Testis (tissue), 3 donors: Measurements from ENCODE around the gene TPRG1. TPM values are rescaled to one million over a fixed set of nuclear protein-coding genes. Genes with fewer than 3 reads are reported as not detected.

Source experiments
- DNase-seq: peaks from one replicate; pipeline ENCODE4 v3.0.0-alpha.2; 2019
- H3K27ac ChIP-seq, 2 donors: fragments of 200-600 bp; sonication (generic); one replicate each; pipeline ENCODE4 v1.5.1; 2019
- H3K27me3 ChIP-seq: fragments of 200-600 bp; sonication (generic); one replicate; pipeline ENCODE4 v1.5.1; 2019
- H3K36me3 ChIP-seq: fragments of 200-600 bp; sonication (generic); one replicate; pipeline ENCODE4 v1.5.1; 2017; ENCODE audit warnings: low read depth; ENCODE audit errors: missing control alignments
- H3K4me1 ChIP-seq: fragments of 200-600 bp; sonication (generic); one replicate; pipeline ENCODE4 v1.5.1; 2019
- H3K4me3 ChIP-seq, 2 donors: fragments of 200-600 bp; sonication (generic); one replicate each; pipeline ENCODE4 v1.5.1; 2017 to 2019
- H3K9me3 ChIP-seq: fragments of 200-600 bp; sonication (generic); one replicate; pipeline ENCODE4 v1.5.1; 2017
- POLR2A ChIP-seq: fragments of 450-650 bp; IDR thresholded peaks from one replicate; pipeline ENCODE4 v1.6.1; 2017; ENCODE audit warnings: antibody characterized with exemption, mild to moderate bottlenecking, moderate library complexity
- WGBS, 2 donors: methylation state at CpG; one replicate each; pipeline ENCODE4 v1.1.5; 2018; 5-methylcytosine and 5-hydroxymethylcytosine counted together
- intact Hi-C: fragments of 100-400 bp; cut with DNase I; formaldehyde crosslinking; loops from one replicate; pipeline ENCODE4 v1.15.1; 2023; ENCODE audit warnings: low total_unique reads
- polyA plus RNA-seq: library from polyadenylated mRNA; stranded (reverse); fragments of 350-450 nt; fragmentation: Illumina TruSeq; extraction: RNeasy Lipid Tissue Mini Kit (QIAGEN cat#74804); gene quantifications from one replicate; pipeline ENCODE4 v1.2.3, GENCODE V29; 2014; ENCODE audit warnings: low read depth, low replicate concordance; ENCODE audit not compliant: insufficient read depth
- total RNA-seq, 2 donors: library from RNA; depleted of rRNA; stranded (reverse); fragments of >200 nt; gene quantifications; one replicate each; pipeline ENCODE4 v1.2.3, GENCODE V29; 2016
- TF ChIP-seq, protein P1 (sequence below), 3 experiments: fragments of 450-650 bp in 2 of 3; fragments of 200-600 bp in 1 of 3; sonication (generic) in 1 of 3; IDR thresholded peaks; one replicate each; pipeline ENCODE4 v1.5.1; 2016 to 2019; ENCODE audit warnings: antibody characterized with exemption in 3 of 3, mild to moderate bottlenecking in 2 of 3, moderate library complexity in 1 of 3

The TPRG1 gene
- total and polyA plus RNA-seq, 3 donors from 2014 or later = 15.5 to 25.2 (median 15.9) TPM

DNA sequence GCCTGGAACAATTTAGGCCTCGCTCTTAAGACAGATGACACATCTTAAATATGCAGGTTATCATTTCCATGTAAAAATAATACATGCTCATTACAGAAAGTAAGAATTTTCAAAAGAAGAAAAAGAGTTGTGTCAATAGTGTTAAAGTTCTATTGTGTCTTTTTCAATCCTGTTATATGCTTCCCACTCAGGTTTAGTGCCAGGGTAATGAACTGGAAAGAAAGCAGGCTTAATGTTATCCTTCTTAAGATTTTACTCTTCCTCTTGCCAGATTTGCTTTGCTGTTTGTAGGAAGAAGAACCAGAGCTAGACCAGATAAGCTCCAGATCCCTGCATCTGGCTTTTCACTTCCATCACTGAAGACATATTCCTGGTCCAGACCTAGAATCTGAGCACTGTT lies 128.6 kb downstream of the TPRG1 start:
- no peaks in the 10 kb centered on the region for H3K36me3 ChIP-seq
- TF ChIP-seq POLR2A = no peak
- TF ChIP-seq, protein P1, sequence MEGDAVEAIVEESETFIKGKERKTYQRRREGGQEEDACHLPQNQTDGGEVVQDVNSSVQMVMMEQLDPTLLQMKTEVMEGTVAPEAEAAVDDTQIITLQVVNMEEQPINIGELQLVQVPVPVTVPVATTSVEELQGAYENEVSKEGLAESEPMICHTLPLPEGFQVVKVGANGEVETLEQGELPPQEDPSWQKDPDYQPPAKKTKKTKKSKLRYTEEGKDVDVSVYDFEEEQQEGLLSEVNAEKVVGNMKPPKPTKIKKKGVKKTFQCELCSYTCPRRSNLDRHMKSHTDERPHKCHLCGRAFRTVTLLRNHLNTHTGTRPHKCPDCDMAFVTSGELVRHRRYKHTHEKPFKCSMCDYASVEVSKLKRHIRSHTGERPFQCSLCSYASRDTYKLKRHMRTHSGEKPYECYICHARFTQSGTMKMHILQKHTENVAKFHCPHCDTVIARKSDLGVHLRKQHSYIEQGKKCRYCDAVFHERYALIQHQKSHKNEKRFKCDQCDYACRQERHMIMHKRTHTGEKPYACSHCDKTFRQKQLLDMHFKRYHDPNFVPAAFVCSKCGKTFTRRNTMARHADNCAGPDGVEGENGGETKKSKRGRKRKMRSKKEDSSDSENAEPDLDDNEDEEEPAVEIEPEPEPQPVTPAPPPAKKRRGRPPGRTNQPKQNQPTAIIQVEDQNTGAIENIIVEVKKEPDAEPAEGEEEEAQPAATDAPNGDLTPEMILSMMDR (IDR thresholded peaks at IDR 0.05) = no peak
- intact Hi-C loops = no loop called here
- H3K27me3 ChIP-seq = no peaks in the 10 kb centered on the region
- 93 to 100% methylated on average over 1 of the region's 1 CpG for WGBS, 2 donors
- no peak for DNase-seq
- no peaks in the 10 kb centered on the region for H3K9me3 ChIP-seq
- no peaks in the 10 kb centered on the region for H3K4me1 ChIP-seq
- H3K27ac ChIP-seq = no peak overlapping the region
- H3K4me3 ChIP-seq = no peak overlapping the region

DNA sequence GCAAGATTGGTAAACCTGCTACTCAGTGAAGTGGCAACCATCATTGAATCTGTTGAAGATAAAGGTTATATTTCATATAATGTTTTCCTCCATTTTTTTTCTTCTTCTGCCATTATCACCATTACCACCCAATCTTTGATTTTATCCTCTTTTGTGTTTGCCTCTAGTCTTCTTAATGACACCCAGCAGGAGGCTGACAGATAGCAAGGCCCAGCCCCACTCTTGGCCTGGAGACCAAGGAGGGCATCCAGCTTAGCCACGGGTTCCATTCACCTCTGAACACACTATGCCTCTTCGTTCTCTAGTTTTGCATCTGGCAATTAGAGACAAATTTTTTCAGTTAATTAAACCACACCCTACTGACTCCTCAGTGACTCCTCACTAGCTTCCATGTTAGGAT lies 129.7 kb downstream of the TPRG1 start:
- no peaks in the 10 kb centered on the region for H3K9me3 ChIP-seq
- TF ChIP-seq, protein P1 (IDR thresholded peaks at IDR 0.05) = no peak
- TF ChIP-seq POLR2A = no peak
- intact Hi-C loops = no loop called here
- H3K27ac ChIP-seq = no peak overlapping the region
- no peak for DNase-seq
- no peak overlapping the region for H3K4me3 ChIP-seq
- no peaks in the 10 kb centered on the region for H3K4me1 ChIP-seq
- peaks cover 3% of the 10 kb centered on the region for H3K36me3 ChIP-seq
- WGBS, 2 donors = 82% methylated on average over 2 of the region's 2 CpGs
- H3K27me3 ChIP-seq = no peaks in the 10 kb centered on the region

DNA sequence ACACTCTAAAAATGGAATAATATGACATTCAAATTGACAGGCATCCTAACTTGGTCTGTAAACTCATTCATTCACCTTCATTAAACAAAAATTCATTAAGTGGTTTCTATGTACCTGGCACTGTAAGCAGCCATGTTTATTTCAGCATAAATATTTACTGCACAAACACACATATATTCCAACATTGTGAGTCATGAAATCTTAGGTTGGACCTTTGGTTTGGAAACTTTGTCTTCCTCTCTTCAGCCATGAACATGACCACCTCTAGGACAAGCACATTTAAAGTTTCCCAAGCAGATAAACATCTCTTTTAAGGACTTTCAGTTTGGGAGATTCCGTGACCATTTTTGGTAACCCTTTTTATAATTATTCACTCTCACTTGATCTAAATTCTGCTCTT lies 131.8 kb downstream of the TPRG1 start:
- Histone ChIP-seq H3K4me3 (no peak overlapping the region), H3K27me3 (no peaks in the 10 kb centered on the region), H3K4me1 (no peaks in the 10 kb centered on the region), H3K9me3 (no peaks in the 10 kb centered on the region), H3K27ac (no peak overlapping the region), H3K36me3 (peaks cover 3% of the 10 kb centered on the region)
- intact Hi-C loops = no loop called here
- 4 to 51% methylated on average over 1 of the region's 1 CpG for WGBS, 2 donors
- TF ChIP-seq, protein P1 (IDR thresholded peaks at IDR 0.05) = no peak
- TF ChIP-seq POLR2A = no peak
- DNase-seq = no peak

DNA sequence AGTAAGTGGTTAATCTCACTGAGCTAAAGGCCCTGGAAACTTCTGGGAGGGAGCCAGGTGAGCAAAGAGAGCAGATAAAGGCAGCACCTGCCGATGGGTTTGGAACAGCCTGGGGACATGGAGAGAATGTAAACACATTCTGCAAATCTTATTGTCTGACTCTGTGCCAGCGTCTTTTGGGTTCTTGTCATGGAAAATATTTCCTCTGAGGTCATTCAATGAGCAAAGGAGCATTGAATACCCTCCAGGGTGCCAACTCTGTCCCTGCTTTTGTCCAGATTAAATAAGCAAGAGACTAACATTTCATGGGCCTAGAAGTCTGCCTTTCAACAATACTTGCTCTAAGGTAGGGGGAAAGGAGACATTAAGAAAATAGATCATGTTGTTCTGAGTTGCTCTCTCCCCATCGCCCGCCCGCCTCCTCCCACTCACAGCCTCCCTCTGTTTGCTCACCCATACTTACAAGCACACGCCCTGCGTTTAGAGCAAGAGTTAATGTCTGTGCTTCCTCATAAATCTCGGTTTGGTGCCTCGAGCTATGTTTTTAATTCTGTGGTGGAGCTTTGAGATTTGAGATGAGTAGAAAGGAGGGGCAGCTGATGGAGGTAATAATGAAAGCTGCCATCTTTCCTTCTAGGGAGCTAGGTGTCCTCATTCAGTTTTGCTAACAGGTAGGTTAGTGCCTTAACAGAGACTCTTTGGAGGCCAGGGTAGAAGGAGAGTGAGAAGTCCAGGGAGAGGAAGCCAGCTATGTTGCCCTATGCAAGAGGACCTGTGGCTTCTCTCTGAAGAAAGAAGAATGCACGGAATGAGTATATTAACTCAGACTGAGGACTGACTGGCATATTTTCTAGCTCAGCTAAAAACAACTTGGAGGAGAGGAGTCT lies 132.9 kb downstream of the TPRG1 start:
- H3K4me3 ChIP-seq = no peak overlapping the region
- TF ChIP-seq POLR2A = no peak
- TF ChIP-seq, protein P1 (IDR thresholded peaks at IDR 0.05) = no peak
- H3K4me1 ChIP-seq = no peaks in the 10 kb centered on the region
- H3K27me3 ChIP-seq = no peaks in the 10 kb centered on the region
- 58 to 62% methylated on average over 10 of the region's 10 CpGs for WGBS, 2 donors
- no peak overlapping the region for H3K27ac ChIP-seq
- H3K9me3 ChIP-seq = no peaks in the 10 kb centered on the region
- H3K36me3 ChIP-seq = peaks cover 3% of the 10 kb centered on the region
- no peak for DNase-seq
- intact Hi-C loops = no loop called here

DNA sequence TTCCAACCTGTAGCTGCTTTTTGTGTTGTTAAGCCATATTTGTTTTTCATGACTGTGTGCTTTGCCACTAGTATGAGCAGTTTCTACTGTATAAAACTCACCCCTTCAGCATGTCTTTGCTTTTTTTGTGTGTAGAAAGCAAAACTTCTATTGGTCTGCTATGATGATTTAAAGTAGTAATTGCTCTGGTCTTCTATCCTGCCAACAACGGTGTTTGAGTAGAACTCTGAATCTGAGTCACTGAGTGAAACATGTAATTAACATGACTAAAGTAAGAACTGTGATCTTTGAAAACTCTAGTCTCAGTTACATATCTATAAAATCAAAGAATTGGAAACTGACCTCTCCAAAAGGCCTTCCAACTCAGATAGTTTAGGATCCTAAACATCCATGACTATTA lies 133.6 kb downstream of the TPRG1 start:
- intact Hi-C loops = no loop called here
- Histone ChIP-seq H3K9me3 (no peaks in the 10 kb centered on the region), H3K4me3 (no peak overlapping the region), H3K4me1 (no peaks in the 10 kb centered on the region), H3K36me3 (peaks cover 3% of the 10 kb centered on the region), H3K27me3 (no peaks in the 10 kb centered on the region), H3K27ac (no peak overlapping the region)
- DNase-seq = no peak
- 72 to 75% methylated on average over 1 of the region's 1 CpG for WGBS, 2 donors
- TF ChIP-seq, protein P1 (IDR thresholded peaks at IDR 0.05) = no peak
- no peak for TF ChIP-seq POLR2A
